C4-2B (cell line): ENCODE results near the gene RGS7.
A peak's percentile ranks its signal among the peaks of the same experiment; 100 is the strongest.

ENCODE experiments used
- H3K27ac ChIP-seq: fragments of 450-650 bp; 2 replicates; pipeline ENCODE4 v1.5.1; 2017
- CTCF ChIP-seq: fragments of 450-650 bp; conservative IDR thresholded peaks from 2 replicates; pipeline ENCODE4 v1.5.1; 2017; ENCODE audit warnings: mild to moderate bottlenecking
- ZFX ChIP-seq: fragments of 450-650 bp; IDR thresholded peaks from 2 replicates; pipeline ENCODE4 v1.6.1; 2017

Gene RGS7

GRCh38 chr1:240866724-240867123 lies 490.3 kb downstream of the RGS7 start:
- no peak overlapping the region for H3K27ac ChIP-seq
- TF ChIP-seq ZFX, result no peak
- no peak for TF ChIP-seq CTCF

- TF ChIP-seq CTCF (no peak), ZFX (no peak)
- no peak overlapping the region for H3K27ac ChIP-seq
Observed at GRCh38 chr1:240860023-240860422, 497.0 kb downstream of the RGS7 start.

GRCh38 chr1:240854367-240854766 lies 502.6 kb downstream of the RGS7 start:
- no peak overlapping the region for H3K27ac ChIP-seq
- TF ChIP-seq ZFX (no peak), CTCF (peak; percentile 13)

- TF ChIP-seq CTCF, result no peak
- TF ChIP-seq ZFX, result no peak
- no peak overlapping the region for H3K27ac ChIP-seq
Observed at GRCh38 chr1:240847325-240847724, 509.7 kb downstream of the RGS7 start.

- TF ChIP-seq ZFX (no peak), CTCF (no peak)
- H3K27ac ChIP-seq, result no peak overlapping the region
Observed at GRCh38 chr1:240844486-240844885, 512.5 kb downstream of the RGS7 start.

- TF ChIP-seq ZFX (no peak), CTCF (no peak)
- no peak overlapping the region for H3K27ac ChIP-seq
Observed at GRCh38 chr1:240843798-240844197, 513.2 kb downstream of the RGS7 start.

- TF ChIP-seq CTCF (no peak), ZFX (no peak)
- H3K27ac ChIP-seq, result no peak overlapping the region
Observed at GRCh38 chr1:240836271-240836670, 520.7 kb downstream of the RGS7 start.
